ENCODE results near the gene AFG1L. TPM values are rescaled to one million over a fixed set of nuclear protein-coding genes. Genes with fewer than 3 reads are reported as not detected.

AFG1L gene
- total RNA-seq, 1 donor from 2014 or later: 8.2 TPM

DNA sequence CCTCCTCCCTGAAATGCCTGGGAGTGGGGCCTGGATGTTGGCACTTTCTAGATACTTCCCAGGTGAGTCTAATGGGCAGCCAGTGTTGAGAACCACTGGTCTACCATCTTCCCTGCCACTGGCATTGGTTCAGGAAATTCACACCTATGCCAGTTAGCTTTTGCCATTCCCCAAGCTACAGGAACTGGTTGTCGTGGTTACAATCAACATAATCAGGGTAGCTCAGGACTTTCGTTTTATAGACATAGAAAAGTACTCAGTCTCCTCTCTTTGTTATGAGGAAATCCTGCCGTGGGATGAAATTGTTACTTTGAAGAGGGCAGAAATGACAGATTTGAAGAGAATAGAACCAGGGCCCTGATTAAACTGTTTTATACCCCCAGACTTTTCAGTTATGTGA lies 137.9 kb downstream of the AFG1L start:
- peaks cover 9% of the 10 kb centered on the region for H3K9me3 Mint-ChIP-seq

GRCh38 chr6:108434222-108434621 lies 139.4 kb downstream of the AFG1L start:
- Mint-ChIP-seq H3K4me3 (no peak overlapping the region), H3K9me3 (no peaks in the 10 kb centered on the region)

More for the DNA sequence above, 137.9 kb downstream of the AFG1L start:
- Mint-ChIP-seq H3K4me3 (no peak overlapping the region), H3K36me3 (ENCODE audit: low read depth) (peaks cover 2% of the 10 kb centered on the region), H3K27me3 (ENCODE audit: low read depth) (no peaks in the 10 kb centered on the region), H3K27ac (ENCODE audit: unreplicated experiment) (no peak overlapping the region), H3K4me1 (no peaks in the 10 kb centered on the region)
- no peak for TF ChIP-seq CTCF (conservative IDR thresholded peaks at IDR 0.05)
- no peak for DNase-seq (ENCODE audit: low read depth, low spot score)

DNA sequence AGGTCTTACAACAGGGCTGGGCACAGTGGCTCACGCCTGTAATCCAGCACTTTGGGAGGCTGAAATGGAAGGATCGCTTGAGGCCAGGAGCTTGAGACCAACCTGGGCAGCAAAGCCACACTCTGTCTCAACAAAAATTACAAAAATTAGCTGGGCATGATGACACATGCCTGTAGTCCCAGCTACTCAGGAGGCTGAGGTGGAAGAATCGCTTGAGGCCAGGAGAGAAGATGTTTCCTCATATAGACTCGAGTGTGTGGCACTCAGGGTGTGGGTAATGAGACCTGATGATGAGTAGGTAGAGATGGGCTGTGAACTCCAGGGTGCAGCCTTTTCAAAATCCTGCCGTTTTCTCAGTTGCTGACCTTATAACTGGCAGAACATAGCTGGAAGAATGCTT lies 140.5 kb downstream of the AFG1L start:
- no peak for DNase-seq (ENCODE audit: low read depth, low spot score)
- H3K27ac Mint-ChIP-seq (ENCODE audit: unreplicated experiment): no peak overlapping the region
- no peaks in the 10 kb centered on the region for H3K27me3 Mint-ChIP-seq (ENCODE audit: low read depth)
- TF ChIP-seq CTCF (conservative IDR thresholded peaks at IDR 0.05): no peak
- no peaks in the 10 kb centered on the region for H3K9me3 Mint-ChIP-seq
- no peak overlapping the region for H3K4me3 Mint-ChIP-seq
- no peaks in the 10 kb centered on the region for H3K4me1 Mint-ChIP-seq
- H3K36me3 Mint-ChIP-seq (ENCODE audit: low read depth): no peaks in the 10 kb centered on the region

More at GRCh38 chr6:108434222-108434621, 139.4 kb downstream of the AFG1L start:
- TF ChIP-seq CTCF (conservative IDR thresholded peaks at IDR 0.05): no peak
- Mint-ChIP-seq H3K27ac (ENCODE audit: unreplicated experiment) (no peak overlapping the region), H3K4me1 (no peaks in the 10 kb centered on the region), H3K36me3 (ENCODE audit: low read depth) (no peaks in the 10 kb centered on the region), H3K27me3 (ENCODE audit: low read depth) (no peaks in the 10 kb centered on the region)
- DNase-seq (ENCODE audit: low read depth, low spot score): no peak

DNA sequence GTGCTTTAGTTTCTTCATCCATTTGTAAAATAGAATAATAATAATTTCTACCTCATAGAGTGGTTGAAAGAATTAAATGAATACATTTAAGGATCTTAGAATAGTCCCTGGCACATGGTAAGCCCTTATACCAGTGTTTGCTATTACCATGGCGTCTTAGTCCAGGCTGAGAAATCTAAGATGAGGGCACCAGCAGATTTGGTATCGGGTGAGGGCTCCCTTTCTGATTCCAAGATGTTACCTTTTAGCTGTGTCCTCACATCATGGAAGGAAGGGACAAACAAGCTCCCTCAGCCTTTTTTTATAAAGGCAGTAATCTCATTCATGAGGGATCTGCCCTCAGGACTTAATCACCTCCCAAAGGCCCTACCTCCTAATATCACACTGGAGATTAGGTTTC lies 141.9 kb downstream of the AFG1L start:
- Mint-ChIP-seq H3K27ac (ENCODE audit: unreplicated experiment) (no peak overlapping the region), H3K27me3 (ENCODE audit: low read depth) (no peaks in the 10 kb centered on the region), H3K9me3 (no peaks in the 10 kb centered on the region), H3K4me1 (no peaks in the 10 kb centered on the region), H3K36me3 (ENCODE audit: low read depth) (no peaks in the 10 kb centered on the region), H3K4me3 (no peak overlapping the region)
- no peak for DNase-seq (ENCODE audit: low read depth, low spot score)
- TF ChIP-seq CTCF (conservative IDR thresholded peaks at IDR 0.05): no peak

DNA sequence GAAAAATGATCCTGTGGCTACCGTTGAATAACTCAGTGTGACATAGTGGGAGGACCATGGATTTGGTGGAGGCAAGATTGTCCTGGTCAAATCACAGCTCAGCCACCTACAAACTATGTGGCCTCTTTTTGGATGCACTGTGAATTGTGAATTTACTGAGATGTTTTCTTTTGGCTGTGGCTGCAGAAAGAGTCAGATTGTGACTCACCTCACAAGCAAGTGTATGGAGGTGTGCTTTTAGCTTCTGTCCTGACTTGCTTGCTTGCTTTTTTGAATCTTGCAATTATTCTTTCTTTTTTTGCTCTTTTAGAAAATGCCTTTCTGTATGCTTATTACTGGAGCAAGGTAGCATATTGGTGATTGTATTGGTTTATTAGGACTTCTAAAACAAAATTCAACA lies 143.0 kb downstream of the AFG1L start:
- DNase-seq (ENCODE audit: low read depth, low spot score): no peak
- Mint-ChIP-seq H3K36me3 (ENCODE audit: low read depth) (no peaks in the 10 kb centered on the region), H3K9me3 (no peaks in the 10 kb centered on the region), H3K27me3 (ENCODE audit: low read depth) (no peaks in the 10 kb centered on the region), H3K27ac (ENCODE audit: unreplicated experiment) (no peak overlapping the region), H3K4me3 (no peak overlapping the region), H3K4me1 (no peaks in the 10 kb centered on the region)
- no peak for TF ChIP-seq CTCF (conservative IDR thresholded peaks at IDR 0.05)

DNA sequence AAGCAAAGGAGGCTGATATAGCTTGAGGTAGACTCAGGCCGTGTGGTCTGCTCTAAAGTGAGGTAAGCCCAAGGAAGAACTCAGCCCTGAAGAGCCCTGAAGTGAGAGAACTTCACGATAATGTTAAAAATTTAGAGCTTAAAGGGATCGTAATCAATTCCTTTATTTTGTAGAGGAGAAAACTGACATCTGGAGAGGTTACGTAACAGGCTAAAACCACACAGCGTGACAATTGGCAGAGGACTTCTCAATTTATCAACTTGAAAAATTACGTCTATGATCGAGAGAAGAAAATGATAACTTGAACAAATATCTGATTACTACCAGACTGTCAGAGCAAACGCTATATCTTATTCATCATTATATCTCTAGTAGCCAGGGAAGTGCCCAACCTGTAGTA lies 144.1 kb downstream of the AFG1L start:
- no peaks in the 10 kb centered on the region for H3K9me3 Mint-ChIP-seq
- TF ChIP-seq CTCF (conservative IDR thresholded peaks at IDR 0.05): no peak
- H3K27ac Mint-ChIP-seq (ENCODE audit: unreplicated experiment): no peak overlapping the region
- no peak overlapping the region for H3K4me3 Mint-ChIP-seq
- H3K27me3 Mint-ChIP-seq (ENCODE audit: low read depth): no peaks in the 10 kb centered on the region
- H3K4me1 Mint-ChIP-seq: no peaks in the 10 kb centered on the region
- H3K36me3 Mint-ChIP-seq (ENCODE audit: low read depth): no peaks in the 10 kb centered on the region
- DNase-seq (ENCODE audit: low read depth, low spot score): no peak
